ENCODE results near the gene OR1I1.

DNA sequence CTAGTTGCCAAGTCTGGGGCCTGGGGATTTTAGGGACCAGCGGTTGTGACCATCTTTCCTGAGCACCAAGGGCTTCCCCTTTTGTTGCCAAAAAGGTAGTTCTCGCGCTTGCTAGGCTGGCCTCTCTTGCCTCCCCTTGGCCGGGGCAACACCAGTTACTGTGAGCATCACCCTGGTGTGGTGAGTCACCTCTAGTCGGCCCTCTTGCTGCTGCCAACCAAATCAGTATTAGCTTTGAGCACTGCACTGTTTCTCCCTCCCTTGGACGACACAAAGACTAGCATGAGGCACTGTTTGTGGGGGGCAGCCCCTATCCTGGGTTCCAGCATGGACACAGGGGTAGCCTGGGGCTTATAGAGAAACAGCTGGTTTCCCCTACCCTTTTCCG, 32.1 kb downstream of the OR1I1 start:
- TF ChIP-seq, protein P1, sequence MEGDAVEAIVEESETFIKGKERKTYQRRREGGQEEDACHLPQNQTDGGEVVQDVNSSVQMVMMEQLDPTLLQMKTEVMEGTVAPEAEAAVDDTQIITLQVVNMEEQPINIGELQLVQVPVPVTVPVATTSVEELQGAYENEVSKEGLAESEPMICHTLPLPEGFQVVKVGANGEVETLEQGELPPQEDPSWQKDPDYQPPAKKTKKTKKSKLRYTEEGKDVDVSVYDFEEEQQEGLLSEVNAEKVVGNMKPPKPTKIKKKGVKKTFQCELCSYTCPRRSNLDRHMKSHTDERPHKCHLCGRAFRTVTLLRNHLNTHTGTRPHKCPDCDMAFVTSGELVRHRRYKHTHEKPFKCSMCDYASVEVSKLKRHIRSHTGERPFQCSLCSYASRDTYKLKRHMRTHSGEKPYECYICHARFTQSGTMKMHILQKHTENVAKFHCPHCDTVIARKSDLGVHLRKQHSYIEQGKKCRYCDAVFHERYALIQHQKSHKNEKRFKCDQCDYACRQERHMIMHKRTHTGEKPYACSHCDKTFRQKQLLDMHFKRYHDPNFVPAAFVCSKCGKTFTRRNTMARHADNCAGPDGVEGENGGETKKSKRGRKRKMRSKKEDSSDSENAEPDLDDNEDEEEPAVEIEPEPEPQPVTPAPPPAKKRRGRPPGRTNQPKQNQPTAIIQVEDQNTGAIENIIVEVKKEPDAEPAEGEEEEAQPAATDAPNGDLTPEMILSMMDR (IDR thresholded peaks at IDR 0.05) = no peak
- no peak for TF ChIP-seq POLR2AphosphoS5 (IDR thresholded peaks at IDR 0.05)

Measured in upper lobe of left lung (tissue), 4 donors.